GM08714 (cell line): ENCODE measurements around the gene CLUH.
"Not testable (repeated sequence)": the region's sequence is repeated elsewhere in the genome, so short reads cannot be mapped to it uniquely, and the experiment has no call there.

Source experiments
- H3K4me3 ChIP-seq: fragments of 200-500 bp; sonication (Bioruptor generic); 2 replicates; pipeline ENCODE4 v1.5.1; 2014; ENCODE audit warnings: mild to moderate bottlenecking, low read length, inconsistent platforms
- ZNF274 ChIP-seq: IDR thresholded peaks from 2 replicates; pipeline ENCODE4 v1.6.1; 2012; ENCODE audit warnings: mild to moderate bottlenecking, low read depth, low read length

CLUH gene

GRCh38 chr17:2700491-2701141, 10.9 kb downstream of the CLUH start:
- no peak overlapping the region for H3K4me3 ChIP-seq
- TF ChIP-seq ZNF274, result no peak

DNA sequence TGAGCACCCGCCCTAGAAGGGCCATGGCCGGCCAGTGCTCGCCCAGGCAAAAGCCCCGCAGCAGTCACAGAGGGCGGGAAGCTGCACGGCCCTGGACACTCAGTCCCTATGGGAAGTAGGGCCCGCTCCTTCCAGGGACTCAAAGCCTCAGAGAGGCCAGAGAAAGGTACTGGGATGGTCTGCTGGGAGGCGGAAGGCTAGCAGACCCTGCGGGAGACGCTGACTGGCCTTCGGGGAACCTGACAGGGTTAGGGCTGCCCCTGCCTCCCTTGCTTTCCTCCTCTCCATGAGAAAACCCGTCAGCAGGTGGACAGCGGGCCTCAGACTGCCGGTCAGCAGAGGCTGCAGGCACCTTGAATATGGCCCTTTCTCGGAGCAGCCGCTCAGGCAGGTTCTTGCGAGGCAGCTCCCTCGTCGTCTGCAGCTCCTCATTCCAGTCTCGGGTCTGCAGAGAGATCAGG, 11.5 kb downstream of the CLUH start:
- no peak for TF ChIP-seq ZNF274
- H3K4me3 ChIP-seq, result no peak overlapping the region

DNA sequence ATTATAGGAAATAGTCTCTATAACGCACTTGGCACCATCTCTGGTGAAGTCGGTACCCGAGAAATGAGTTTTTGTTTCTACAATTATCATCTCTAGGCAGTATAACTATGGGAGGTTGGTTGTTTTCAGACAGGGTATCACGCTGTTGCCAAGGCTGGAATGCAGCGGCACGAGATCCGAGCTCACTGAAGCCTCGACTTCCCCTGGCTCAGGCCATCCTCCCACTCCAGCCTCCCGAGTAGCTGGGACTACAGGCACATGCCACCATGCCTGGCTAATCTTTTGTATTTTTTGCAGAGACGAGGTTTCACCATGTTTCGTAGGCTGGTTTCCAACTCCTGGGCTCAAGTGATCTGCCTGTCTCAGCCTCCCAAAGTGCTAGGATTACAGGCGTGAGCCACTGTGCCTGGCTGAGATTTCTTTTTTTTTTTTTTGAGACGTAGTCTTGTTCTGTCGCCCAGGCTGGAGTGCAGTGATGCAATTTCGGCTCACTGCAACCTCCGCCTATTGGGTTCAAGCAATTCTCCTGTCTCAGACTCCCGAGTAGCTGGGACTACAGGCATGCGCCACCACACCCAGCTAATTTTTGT, 12.3 kb downstream of the CLUH start:
- not testable (repeated sequence) for H3K4me3 ChIP-seq

- no peak overlapping the region for H3K4me3 ChIP-seq
- TF ChIP-seq ZNF274, result no peak
Observed at GRCh38 chr17:2697611-2698162, 13.9 kb downstream of the CLUH start.

DNA sequence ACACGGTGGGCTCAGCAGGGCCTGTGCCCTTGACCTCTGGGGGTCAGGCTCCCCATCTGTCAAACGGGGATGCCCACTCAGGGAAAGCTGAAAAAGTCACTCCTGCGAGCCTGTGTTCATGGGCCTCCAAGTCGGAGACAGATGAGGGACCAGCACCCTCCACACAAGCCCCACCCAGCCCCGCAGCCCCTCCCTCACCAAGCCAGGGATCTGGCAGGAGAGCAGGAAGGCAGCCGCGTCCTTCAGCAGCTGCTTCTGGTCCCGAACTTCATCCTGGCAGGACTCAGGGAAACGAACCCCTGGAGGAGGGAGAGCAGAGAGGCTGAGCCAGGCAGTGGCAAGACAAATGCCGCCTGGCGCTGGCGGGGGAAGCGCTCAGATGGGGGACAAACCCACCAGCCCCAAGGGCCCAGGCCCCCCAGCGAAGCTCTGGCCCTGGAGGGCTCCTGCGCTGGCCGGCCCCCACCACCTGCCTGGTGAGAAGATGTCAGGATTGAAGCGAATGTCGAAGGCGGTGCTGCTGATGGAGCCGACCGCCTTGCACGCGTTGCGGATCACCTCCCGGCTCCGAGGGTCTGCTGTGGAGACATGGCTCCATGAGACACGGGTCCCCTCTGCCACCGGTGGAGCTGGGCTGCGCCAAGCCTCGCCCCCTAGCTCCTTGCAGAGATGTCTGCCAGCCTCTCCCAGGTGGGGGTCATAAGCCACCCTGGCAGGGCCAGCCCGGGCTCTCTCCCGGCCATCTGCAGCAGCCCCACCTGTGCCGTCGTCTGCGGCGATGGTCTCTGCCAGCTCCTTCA, 15.4 kb downstream of the CLUH start:
- H3K4me3 ChIP-seq, result no peak overlapping the region
- TF ChIP-seq ZNF274, result no peak

- H3K4me3 ChIP-seq, result no peak overlapping the region
- no peak for TF ChIP-seq ZNF274
Observed at GRCh38 chr17:2695243-2695960, 16.2 kb downstream of the CLUH start.

- TF ChIP-seq ZNF274, result no peak
Observed at GRCh38 chr17:2694381-2695242, 17.0 kb downstream of the CLUH start.

DNA sequence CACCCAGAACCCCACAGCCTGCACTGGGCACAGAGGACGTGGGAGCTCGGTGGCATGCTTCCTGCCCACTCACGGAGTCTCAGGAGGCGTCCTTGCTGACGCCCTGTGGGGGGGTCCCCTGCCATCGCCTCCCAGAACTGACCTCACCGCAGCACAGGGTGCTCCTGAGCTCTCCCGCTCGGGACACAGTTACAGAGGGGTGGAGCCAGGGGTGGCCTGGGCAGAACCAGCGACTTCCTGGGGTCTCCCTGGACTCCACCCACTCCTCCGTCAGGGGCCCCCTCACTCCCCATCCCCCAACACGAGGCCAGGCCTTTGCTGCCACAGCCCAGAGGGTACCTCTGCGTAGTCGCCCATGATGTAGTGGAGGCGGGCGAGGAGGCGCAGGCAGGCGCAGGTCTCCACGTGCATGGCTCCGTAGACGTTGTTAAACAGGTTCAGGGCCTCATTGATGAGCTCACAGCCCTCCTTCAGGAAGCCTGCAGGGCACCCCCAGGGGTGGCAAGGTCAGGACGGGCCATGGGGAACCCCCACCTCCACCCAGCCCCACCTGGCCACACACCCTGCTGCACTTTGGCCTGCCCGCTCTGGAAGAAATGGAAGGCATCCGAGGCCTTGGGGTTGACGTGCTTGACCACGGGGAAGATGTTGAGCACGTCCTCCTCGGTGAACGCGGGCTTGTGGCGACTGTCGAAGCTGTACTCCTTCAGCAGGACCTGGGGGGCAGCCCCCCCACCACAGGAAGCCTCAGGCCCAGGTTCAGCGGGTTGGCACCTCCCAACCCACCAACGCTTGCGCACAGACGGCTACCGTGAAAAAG, 17.8 kb downstream of the CLUH start:
- TF ChIP-seq ZNF274, result no peak
- H3K4me3 ChIP-seq, result no peak overlapping the region

More at GRCh38 chr17:2694381-2695242, 17.0 kb downstream of the CLUH start:
- no peak overlapping the region for H3K4me3 ChIP-seq

DNA sequence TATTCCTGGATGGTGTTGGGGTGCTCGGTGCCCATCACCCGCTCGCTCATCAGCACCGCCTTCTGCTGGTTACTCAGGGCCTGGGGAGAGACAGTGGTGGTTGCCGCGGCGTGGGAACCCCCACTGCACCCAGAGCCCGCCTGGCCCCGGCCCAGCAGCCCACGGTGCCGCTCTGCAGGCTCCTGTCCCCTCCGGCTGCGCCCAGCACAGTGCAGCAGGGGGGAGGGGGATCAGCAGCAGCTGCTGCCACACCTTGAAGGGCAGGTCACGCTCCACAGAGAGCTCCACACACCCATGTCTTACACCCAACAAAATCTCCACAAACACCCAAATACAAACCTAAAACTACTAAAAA, 18.8 kb downstream of the CLUH start:
- TF ChIP-seq ZNF274, result no peak
- H3K4me3 ChIP-seq, result no peak overlapping the region

DNA sequence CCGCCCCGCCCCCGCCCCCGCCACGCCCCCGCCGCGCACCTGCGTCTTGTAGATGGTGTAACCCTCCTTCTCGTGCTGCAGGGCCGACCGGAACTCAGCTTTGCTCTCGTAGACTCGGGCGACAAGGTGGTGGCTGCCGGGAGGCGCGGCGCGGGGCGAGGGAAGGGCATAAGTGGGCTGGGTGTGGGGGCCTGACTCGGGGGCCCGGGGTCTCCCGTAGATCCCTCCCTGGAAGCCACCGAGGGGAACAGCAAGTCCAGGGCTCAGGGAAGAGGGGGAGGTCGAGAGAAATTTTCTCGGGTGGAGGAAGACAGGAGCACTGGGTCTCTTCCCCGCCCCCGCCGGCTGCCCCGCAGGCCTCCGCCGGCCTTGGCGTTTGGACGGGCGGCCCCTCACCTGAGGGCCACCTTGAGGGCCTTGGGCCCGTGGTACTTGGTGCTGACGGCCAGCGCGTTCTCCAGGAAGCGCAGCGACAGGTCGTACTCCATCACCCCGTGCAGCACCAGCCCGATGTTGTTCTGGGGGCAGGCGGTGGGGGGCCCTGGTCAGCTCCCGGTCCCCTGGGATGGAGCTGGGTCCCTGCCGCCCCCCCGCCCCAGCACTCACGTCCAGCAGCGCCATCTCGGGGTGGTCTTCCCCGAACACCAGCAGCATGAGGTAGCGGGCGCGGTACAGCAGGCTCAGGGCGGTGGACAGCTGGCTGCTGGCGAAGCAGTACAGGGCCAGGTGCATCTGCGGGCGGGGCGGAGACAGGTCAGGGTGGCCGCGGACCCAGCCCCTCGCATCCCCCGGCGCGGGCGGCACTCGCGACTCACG, 19.4 kb downstream of the CLUH start:
- no peak for TF ChIP-seq ZNF274
- no peak overlapping the region for H3K4me3 ChIP-seq

DNA sequence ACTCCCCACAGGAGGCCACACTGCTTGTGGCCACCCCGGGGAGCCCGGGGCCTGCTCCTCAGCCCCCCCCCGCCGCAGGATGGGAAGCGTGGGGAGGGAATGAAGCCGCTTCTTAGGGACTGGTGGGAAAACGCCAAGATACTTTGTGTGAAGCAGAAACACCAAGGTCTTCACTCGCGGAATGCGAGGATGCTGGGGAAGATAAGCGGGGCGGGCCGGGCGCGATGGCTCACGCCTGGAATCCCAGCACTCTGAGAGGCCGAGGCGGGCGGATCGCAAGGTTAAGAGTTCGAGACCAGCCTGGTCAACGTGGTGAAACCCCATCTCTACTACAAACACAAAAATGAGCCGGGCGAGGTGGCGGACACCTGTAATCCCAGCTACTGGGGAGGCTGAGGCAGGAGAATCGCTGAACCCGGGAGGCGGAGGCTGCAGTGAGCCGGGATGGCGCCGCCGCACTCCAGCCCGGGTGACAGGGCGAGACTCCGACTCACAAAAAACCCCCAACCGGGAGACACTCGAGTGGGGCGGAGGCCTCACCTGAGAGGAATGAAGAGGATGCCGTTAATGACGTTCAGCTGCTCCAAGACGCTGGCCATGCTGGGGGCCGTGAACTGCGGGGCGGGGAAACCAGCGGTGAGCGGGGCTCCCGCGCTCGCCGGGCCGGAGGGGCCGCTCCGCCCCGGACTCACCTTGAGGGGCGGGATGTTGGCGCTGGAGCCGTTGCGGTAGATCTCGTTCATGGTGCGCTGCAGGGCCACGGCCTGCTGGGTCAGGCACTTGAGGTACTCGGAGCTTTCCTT, 20.3 kb downstream of the CLUH start:
- TF ChIP-seq ZNF274, result no peak

More for the DNA sequence above, 20.3 kb downstream of the CLUH start:
- H3K4me3 ChIP-seq, result no peak overlapping the region
